IMR-90 (cell line): ENCODE results near the gene FBXW5. TPM values are rescaled to one million over a fixed set of nuclear protein-coding genes. Genes with fewer than 3 reads are reported as not detected.

Experiments used
- BHLHE40 ChIP-seq: fragments of 150-350 bp; IDR thresholded peaks from 2 replicates; pipeline ENCODE4 v1.6.1; 2016; ENCODE audit warnings: mild to moderate bottlenecking, low read depth, low read length
- CTCF ChIP-seq: conservative IDR thresholded peaks from 2 replicates; pipeline ENCODE4 v1.5.1; 2012; ENCODE audit warnings: mild to moderate bottlenecking, low read depth, low read length, improper control_type of control experiment
- FOS ChIP-seq: fragments of 150-350 bp; IDR thresholded peaks from 2 replicates; pipeline ENCODE4 v1.6.1; 2016; ENCODE audit warnings: low read depth, low read length
- polyA plus RNA-seq, 3 experiments: library from polyadenylated mRNA; depleted of rRNA; stranded (reverse); fragments of >200 nt; gene quantifications; 2 replicates each; pipeline ENCODE4 v1.2.3, GENCODE V29; 2012; ENCODE audit warnings: low replicate concordance in 1 of 3
- total RNA-seq: library from RNA; depleted of rRNA; stranded (reverse); fragments of >200 nt; gene quantifications from 2 replicates; pipeline ENCODE4 v1.2.3, GENCODE V29; 2012

FBXW5 gene
- total and polyA plus RNA-seq, 2 of the 4 experiments (the other 2 are of a cell fraction) = 65.1 to 80.2 TPM

GRCh38 chr9:136939431-136939995 lies 5.0 kb downstream of the FBXW5 start (continued):
- TF ChIP-seq BHLHE40 (no peak), CTCF (no peak), FOS (no peak)
